WTC11 (cell line): ENCODE measurements around the gene SHC2.

Experiments used
- E2F5 ChIP-seq: sonication (generic); formaldehyde crosslinking; IDR thresholded peaks from 2 replicates; pipeline ENCODE4 v1.8.1; 2022; ENCODE audit warnings: mild to moderate bottlenecking, moderate library complexity, missing genetic modification reagents
- KAT7 ChIP-seq: sonication (generic); formaldehyde crosslinking; IDR thresholded peaks from 2 replicates; pipeline ENCODE4 v1.8.1; 2023; ENCODE audit warnings: missing genetic modification reagents, mild to moderate bottlenecking, borderline replicate concordance
- TEAD1 ChIP-seq: sonication (generic); formaldehyde crosslinking; IDR thresholded peaks from 2 replicates; pipeline ENCODE4 v1.8.0; 2022; ENCODE audit warnings: mild to moderate bottlenecking, missing genetic modification reagents
- TP53 ChIP-seq: sonication (generic); formaldehyde crosslinking; IDR thresholded peaks from 2 replicates; pipeline ENCODE4 v1.8.1; 2023; ENCODE audit warnings: mild to moderate bottlenecking, missing genetic modification reagents
- TF ChIP-seq, protein P1 (sequence below): sonication (generic); formaldehyde crosslinking; IDR thresholded peaks from 2 replicates; pipeline ENCODE4 v1.8.1; 2023; ENCODE audit warnings: mild to moderate bottlenecking, moderate library complexity, missing genetic modification reagents
- TF ChIP-seq, protein P2 (sequence below): sonication (generic); formaldehyde crosslinking; IDR thresholded peaks from 2 replicates; pipeline ENCODE4 v1.8.1; 2022; ENCODE audit warnings: low read depth, missing genetic modification reagents, borderline replicate concordance
- TF ChIP-seq, protein P3 (sequence below): sonication (generic); formaldehyde crosslinking; IDR thresholded peaks from 2 replicates; pipeline ENCODE4 v1.8.1; 2023; ENCODE audit warnings: mild to moderate bottlenecking, missing genetic modification reagents, moderate library complexity
- TF ChIP-seq, protein P4 (sequence below): sonication (generic); formaldehyde crosslinking; conservative IDR thresholded peaks from 2 replicates; pipeline ENCODE4 v1.8.1; 2022; ENCODE audit warnings: mild to moderate bottlenecking, missing genetic modification reagents
- TF ChIP-seq, protein P5 (sequence below): fragments of 200-600 bp; IDR thresholded peaks from 2 replicates; pipeline ENCODE4 v1.8.0; 2022; ENCODE audit warnings: antibody characterized with exemption

- TF ChIP-seq E2F5 (no peak), TEAD1 (CRISPR knock-in tag) (no peak), TP53 (CRISPR knock-in tag) (no peak), KAT7 (CRISPR knock-in tag) (no peak)
- TF ChIP-seq, protein P1, sequence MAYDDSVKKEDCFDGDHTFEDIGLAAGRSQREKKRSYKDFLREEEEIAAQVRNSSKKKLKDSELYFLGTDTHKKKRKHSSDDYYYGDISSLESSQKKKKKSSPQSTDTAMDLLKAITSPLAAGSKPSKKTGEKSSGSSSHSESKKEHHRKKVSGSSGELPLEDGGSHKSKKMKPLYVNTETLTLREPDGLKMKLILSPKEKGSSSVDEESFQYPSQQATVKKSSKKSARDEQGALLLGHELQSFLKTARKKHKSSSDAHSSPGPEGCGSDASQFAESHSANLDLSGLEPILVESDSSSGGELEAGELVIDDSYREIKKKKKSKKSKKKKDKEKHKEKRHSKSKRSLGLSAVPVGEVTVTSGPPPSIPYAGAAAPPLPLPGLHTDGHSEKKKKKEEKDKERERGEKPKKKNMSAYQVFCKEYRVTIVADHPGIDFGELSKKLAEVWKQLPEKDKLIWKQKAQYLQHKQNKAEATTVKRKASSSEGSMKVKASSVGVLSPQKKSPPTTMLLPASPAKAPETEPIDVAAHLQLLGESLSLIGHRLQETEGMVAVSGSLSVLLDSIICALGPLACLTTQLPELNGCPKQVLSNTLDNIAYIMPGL (CRISPR knock-in tag), result no peak
- TF ChIP-seq, protein P2, sequence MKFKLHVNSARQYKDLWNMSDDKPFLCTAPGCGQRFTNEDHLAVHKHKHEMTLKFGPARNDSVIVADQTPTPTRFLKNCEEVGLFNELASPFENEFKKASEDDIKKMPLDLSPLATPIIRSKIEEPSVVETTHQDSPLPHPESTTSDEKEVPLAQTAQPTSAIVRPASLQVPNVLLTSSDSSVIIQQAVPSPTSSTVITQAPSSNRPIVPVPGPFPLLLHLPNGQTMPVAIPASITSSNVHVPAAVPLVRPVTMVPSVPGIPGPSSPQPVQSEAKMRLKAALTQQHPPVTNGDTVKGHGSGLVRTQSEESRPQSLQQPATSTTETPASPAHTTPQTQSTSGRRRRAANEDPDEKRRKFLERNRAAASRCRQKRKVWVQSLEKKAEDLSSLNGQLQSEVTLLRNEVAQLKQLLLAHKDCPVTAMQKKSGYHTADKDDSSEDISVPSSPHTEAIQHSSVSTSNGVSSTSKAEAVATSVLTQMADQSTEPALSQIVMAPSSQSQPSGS, result no peak
- TF ChIP-seq, protein P3, sequence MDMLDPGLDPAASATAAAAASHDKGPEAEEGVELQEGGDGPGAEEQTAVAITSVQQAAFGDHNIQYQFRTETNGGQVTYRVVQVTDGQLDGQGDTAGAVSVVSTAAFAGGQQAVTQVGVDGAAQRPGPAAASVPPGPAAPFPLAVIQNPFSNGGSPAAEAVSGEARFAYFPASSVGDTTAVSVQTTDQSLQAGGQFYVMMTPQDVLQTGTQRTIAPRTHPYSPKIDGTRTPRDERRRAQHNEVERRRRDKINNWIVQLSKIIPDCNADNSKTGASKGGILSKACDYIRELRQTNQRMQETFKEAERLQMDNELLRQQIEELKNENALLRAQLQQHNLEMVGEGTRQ (CRISPR knock-in tag), result peak; percentile 47
- TF ChIP-seq, protein P4, sequence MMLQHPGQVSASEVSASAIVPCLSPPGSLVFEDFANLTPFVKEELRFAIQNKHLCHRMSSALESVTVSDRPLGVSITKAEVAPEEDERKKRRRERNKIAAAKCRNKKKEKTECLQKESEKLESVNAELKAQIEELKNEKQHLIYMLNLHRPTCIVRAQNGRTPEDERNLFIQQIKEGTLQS, result no peak
- TF ChIP-seq, protein P5, sequence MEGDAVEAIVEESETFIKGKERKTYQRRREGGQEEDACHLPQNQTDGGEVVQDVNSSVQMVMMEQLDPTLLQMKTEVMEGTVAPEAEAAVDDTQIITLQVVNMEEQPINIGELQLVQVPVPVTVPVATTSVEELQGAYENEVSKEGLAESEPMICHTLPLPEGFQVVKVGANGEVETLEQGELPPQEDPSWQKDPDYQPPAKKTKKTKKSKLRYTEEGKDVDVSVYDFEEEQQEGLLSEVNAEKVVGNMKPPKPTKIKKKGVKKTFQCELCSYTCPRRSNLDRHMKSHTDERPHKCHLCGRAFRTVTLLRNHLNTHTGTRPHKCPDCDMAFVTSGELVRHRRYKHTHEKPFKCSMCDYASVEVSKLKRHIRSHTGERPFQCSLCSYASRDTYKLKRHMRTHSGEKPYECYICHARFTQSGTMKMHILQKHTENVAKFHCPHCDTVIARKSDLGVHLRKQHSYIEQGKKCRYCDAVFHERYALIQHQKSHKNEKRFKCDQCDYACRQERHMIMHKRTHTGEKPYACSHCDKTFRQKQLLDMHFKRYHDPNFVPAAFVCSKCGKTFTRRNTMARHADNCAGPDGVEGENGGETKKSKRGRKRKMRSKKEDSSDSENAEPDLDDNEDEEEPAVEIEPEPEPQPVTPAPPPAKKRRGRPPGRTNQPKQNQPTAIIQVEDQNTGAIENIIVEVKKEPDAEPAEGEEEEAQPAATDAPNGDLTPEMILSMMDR, result no peak
Measured at GRCh38 chr19:407511-408440, 53.1 kb downstream of the SHC2 start.
